Esophagus muscularis mucosa (tissue), 4 donors: ENCODE data around the gene MORC3.

Experiments
- EP300 ChIP-seq: sonication (generic); formaldehyde crosslinking; IDR thresholded peaks from one replicate; pipeline ENCODE4 v1.6.1; 2017; ENCODE audit warnings: antibody characterized with exemption
- POLR2A ChIP-seq: fragments of 450-650 bp; IDR thresholded peaks from one replicate; pipeline ENCODE4 v1.6.1; 2017; ENCODE audit warnings: antibody characterized with exemption, moderate library complexity, mild to moderate bottlenecking, low read depth
- POLR2AphosphoS5 ChIP-seq, 2 donors: sonication (generic); formaldehyde crosslinking; IDR thresholded peaks; one replicate each; pipeline ENCODE4 v1.6.1; 2017; ENCODE audit warnings: antibody characterized with exemption in 2 of 2
- TF ChIP-seq, protein P1 (sequence below), 3 experiments: fragments of 200-600 bp in 2 of 3; fragments of 450-650 bp in 1 of 3; sonication (generic) in 2 of 3; IDR thresholded peaks; one replicate each; pipeline ENCODE4 v1.5.1; 2017 to 2019; ENCODE audit warnings: antibody characterized with exemption in 3 of 3, mild to moderate bottlenecking in 2 of 3, moderate library complexity in 1 of 3

DNA sequence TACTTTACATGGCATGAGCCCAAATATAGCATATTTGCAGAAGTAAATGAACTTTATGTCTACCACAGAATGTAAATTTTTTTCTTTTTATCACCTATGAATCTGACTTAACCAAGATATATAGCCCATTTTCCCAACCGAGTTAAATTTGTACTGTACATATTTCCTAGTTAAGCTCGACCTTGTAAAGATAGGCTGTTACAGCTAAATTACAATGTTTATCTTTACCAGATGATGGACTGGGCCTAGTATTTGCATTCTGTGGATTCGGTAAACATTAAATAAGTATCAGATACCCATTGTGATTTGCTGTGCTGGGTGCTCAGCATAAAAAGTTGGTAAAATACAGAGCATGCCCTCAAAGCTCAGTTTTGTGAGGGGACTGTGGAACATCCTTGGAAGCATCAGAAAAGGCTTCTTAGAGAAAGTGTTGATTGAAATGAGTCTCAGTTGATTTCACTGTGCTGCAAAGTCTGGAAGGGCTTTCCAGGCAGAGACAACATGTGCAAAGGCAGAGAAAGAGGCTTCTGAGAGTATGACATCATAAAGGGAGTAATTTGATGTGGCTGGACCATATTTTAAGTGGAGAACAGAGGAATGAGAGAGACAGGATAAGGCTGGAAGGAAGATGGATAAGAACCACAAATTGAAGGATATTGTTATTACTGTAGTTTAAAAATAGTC, 27.4 kb downstream of the MORC3 start:
- TF ChIP-seq POLR2A, result no peak
- no peak for TF ChIP-seq POLR2AphosphoS5 (IDR thresholded peaks at IDR 0.05)
- TF ChIP-seq, protein P1, sequence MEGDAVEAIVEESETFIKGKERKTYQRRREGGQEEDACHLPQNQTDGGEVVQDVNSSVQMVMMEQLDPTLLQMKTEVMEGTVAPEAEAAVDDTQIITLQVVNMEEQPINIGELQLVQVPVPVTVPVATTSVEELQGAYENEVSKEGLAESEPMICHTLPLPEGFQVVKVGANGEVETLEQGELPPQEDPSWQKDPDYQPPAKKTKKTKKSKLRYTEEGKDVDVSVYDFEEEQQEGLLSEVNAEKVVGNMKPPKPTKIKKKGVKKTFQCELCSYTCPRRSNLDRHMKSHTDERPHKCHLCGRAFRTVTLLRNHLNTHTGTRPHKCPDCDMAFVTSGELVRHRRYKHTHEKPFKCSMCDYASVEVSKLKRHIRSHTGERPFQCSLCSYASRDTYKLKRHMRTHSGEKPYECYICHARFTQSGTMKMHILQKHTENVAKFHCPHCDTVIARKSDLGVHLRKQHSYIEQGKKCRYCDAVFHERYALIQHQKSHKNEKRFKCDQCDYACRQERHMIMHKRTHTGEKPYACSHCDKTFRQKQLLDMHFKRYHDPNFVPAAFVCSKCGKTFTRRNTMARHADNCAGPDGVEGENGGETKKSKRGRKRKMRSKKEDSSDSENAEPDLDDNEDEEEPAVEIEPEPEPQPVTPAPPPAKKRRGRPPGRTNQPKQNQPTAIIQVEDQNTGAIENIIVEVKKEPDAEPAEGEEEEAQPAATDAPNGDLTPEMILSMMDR (IDR thresholded peaks at IDR 0.05), result no peak
- no peak for TF ChIP-seq EP300
